Activated CD8-positive, alpha-beta memory T cell treated with anti-CD3 and anti-CD28 coated beads for 1 hour (primary cell): ENCODE results near the gene JARID2.
"Not testable (repeated sequence)": the region's sequence is repeated elsewhere in the genome, so short reads cannot be mapped to it uniquely, and the experiment has no call there.

Source experiments
- DNase-seq, 2 donors: peaks; one replicate each; pipeline ENCODE4 v3.0.0-alpha.2; 2020; ENCODE audit warnings: low read depth in 1 of 2; ENCODE audit errors: extremely low read depth in 1 of 2

The JARID2 gene

GRCh38 chr6:15305909-15306308, 60.0 kb downstream of the JARID2 start:
- DNase-seq = no peak

GRCh38 chr6:15308435-15309213, 62.8 kb downstream of the JARID2 start:
- DNase-seq = no peak

GRCh38 chr6:15309611-15310283, 63.9 kb downstream of the JARID2 start:
- no peak for DNase-seq

- DNase-seq = no peak
Measured at GRCh38 chr6:15310680-15311079, 64.8 kb downstream of the JARID2 start.

- no peak for DNase-seq
Measured at GRCh38 chr6:15312500-15312899, 66.6 kb downstream of the JARID2 start.

GRCh38 chr6:15313367-15313766, 67.5 kb downstream of the JARID2 start:
- no peak for DNase-seq

- no peak for DNase-seq
Measured at GRCh38 chr6:15316754-15317153, 70.9 kb downstream of the JARID2 start.

- no peak for DNase-seq
Measured at GRCh38 chr6:15317251-15317650, 71.4 kb downstream of the JARID2 start.

- DNase-seq = no peak
Measured at GRCh38 chr6:15317934-15318902, 72.3 kb downstream of the JARID2 start.

GRCh38 chr6:15319677-15320076, 73.8 kb downstream of the JARID2 start:
- no peak for DNase-seq

- no peak for DNase-seq
Measured at GRCh38 chr6:15320693-15321092, 74.8 kb downstream of the JARID2 start.

- DNase-seq = no peak
Measured at GRCh38 chr6:15322184-15322583, 76.3 kb downstream of the JARID2 start.

GRCh38 chr6:15322781-15323536, 77.1 kb downstream of the JARID2 start:
- DNase-seq = no peak

- DNase-seq = not testable (repeated sequence)
Measured at GRCh38 chr6:15323611-15324010, 77.7 kb downstream of the JARID2 start.

- DNase-seq = no peak
Measured at GRCh38 chr6:15324427-15324985, 78.6 kb downstream of the JARID2 start.

GRCh38 chr6:15325540-15325955, 79.7 kb downstream of the JARID2 start:
- DNase-seq = no peak

- no peak for DNase-seq
Measured at GRCh38 chr6:15326067-15326614, 80.3 kb downstream of the JARID2 start.

- peak in 1 of 2 donors; percentile 14 for DNase-seq
Measured at GRCh38 chr6:15327271-15327670, 81.4 kb downstream of the JARID2 start.

- no peak for DNase-seq
Measured at GRCh38 chr6:15329197-15329671, 83.4 kb downstream of the JARID2 start.
